HEK293 (cell line): Measurements from ENCODE around the gene PITPNM3.

ENCODE experiments used
- CTCF ChIA-PET: fragments of 350-600 bp; formaldehyde crosslinking; extraction: SDS; loops from one replicate; lab custom pipeline; 2021; ENCODE audit warnings: antibody characterized with exemption; lab: Yijun Ruan, JAX
- POLR2A ChIA-PET: fragments of 300-600 bp; formaldehyde crosslinking; extraction: SDS; loops from one replicate; lab custom pipeline; 2020; ENCODE audit warnings: antibody characterized with exemption, inconsistent platforms; lab: Yijun Ruan, JAX
- H3K27ac ChIP-seq: fragments of 200-500 bp; sonication (Bioruptor generic); 2 replicates; pipeline ENCODE4 v1.5.1; 2014; ENCODE audit warnings: low read depth, low read length, control low read depth, inconsistent platforms; ENCODE audit errors: extremely low read depth
- H3K36me3 ChIP-seq, 2 experiments: fragments of 200-500 bp in 1 of 2; sonication (Bioruptor generic) in 1 of 2; 1 replicate in 1 of 2; 2 replicates in 1 of 2; pipeline ENCODE4 v1.5.1; 2014 to 2017; ENCODE audit warnings: inconsistent platforms in 2 of 2, low read length in 2 of 2; ENCODE audit not compliant: control insufficient read depth in 2 of 2, insufficient read depth in 1 of 2
- H3K4me1 ChIP-seq: fragments of 200-500 bp; sonication (Bioruptor generic); 2 replicates; pipeline ENCODE4 v1.5.1; 2014; ENCODE audit warnings: mild to moderate bottlenecking, low read length, inconsistent platforms; ENCODE audit not compliant: control insufficient read depth, insufficient read depth
- H3K4me3 ChIP-seq: 2 replicates; pipeline ENCODE4 v1.5.1; 2011; ENCODE audit warnings: low read depth, mild to moderate bottlenecking, control low read depth, low read length, moderate library complexity
- H3K9me3 ChIP-seq: fragments of 200-500 bp; sonication (Bioruptor generic); 2 replicates; pipeline ENCODE4 v1.5.1; 2014; ENCODE audit warnings: low read depth, low read length, inconsistent platforms; ENCODE audit not compliant: control insufficient read depth, insufficient read depth
- BCL11B ChIP-seq: fragments of 450-650 bp; formaldehyde crosslinking; IDR thresholded peaks from 2 replicates; pipeline ENCODE4 v1.5.1; 2016; ENCODE audit warnings: low read depth, missing biosample characterization, missing genetic modification characterization
- GLI2 ChIP-seq: fragments of 450-650 bp; formaldehyde crosslinking; IDR thresholded peaks from 2 replicates; pipeline ENCODE4; 2017; ENCODE audit warnings: missing biosample characterization, missing genetic modification characterization, low read depth, borderline replicate concordance
- PRDM1 ChIP-seq: fragments of 450-650 bp; formaldehyde crosslinking; IDR thresholded peaks from 2 replicates; pipeline ENCODE4; 2016; ENCODE audit warnings: missing biosample characterization, missing genetic modification characterization
- SP3 ChIP-seq: fragments of 450-650 bp; formaldehyde crosslinking; IDR thresholded peaks from 2 replicates; pipeline ENCODE4 v1.5.1; 2016; ENCODE audit warnings: missing biosample characterization, missing genetic modification characterization
- WT1 ChIP-seq: fragments of 450-650 bp; formaldehyde crosslinking; IDR thresholded peaks from 2 replicates; pipeline ENCODE4 v1.5.1; 2016; ENCODE audit warnings: missing biosample characterization, missing genetic modification characterization
- ZBTB10 ChIP-seq: fragments of 450-650 bp; formaldehyde crosslinking; IDR thresholded peaks from 2 replicates; pipeline ENCODE4 v1.5.1; 2016; ENCODE audit warnings: missing biosample characterization, missing genetic modification characterization
- ZBTB21 ChIP-seq: fragments of 450-650 bp; formaldehyde crosslinking; IDR thresholded peaks from 2 replicates; pipeline ENCODE4 v1.5.1; 2017; ENCODE audit warnings: missing biosample characterization, missing genetic modification characterization
- ZFP3 ChIP-seq: fragments of 450-650 bp; formaldehyde crosslinking; IDR thresholded peaks from 2 replicates; pipeline ENCODE4 v1.5.1; 2016; ENCODE audit warnings: low read depth, missing biosample characterization, missing genetic modification characterization
- ZNF112 ChIP-seq: fragments of 450-650 bp; formaldehyde crosslinking; IDR thresholded peaks from 2 replicates; pipeline ENCODE4 v1.5.0; 2017; ENCODE audit warnings: missing biosample characterization, missing genetic modification characterization
- ZNF138 ChIP-seq: fragments of 450-650 bp; formaldehyde crosslinking; IDR thresholded peaks from 2 replicates; pipeline ENCODE4 v1.5.1; 2016; ENCODE audit warnings: missing biosample characterization, missing genetic modification characterization, borderline replicate concordance
- ZNF23 ChIP-seq: fragments of 450-650 bp; formaldehyde crosslinking; IDR thresholded peaks from 2 replicates; pipeline ENCODE4 v1.5.1; 2016; ENCODE audit warnings: missing biosample characterization, missing genetic modification characterization, borderline replicate concordance
- ZNF324 ChIP-seq: fragments of 450-650 bp; formaldehyde crosslinking; IDR thresholded peaks from 2 replicates; pipeline ENCODE4 v1.5.1; 2016; ENCODE audit warnings: missing biosample characterization, missing genetic modification characterization
- ZNF416 ChIP-seq: fragments of 450-650 bp; formaldehyde crosslinking; IDR thresholded peaks from 2 replicates; pipeline ENCODE4 v1.5.1; 2016; ENCODE audit warnings: missing biosample characterization, missing genetic modification characterization
- ZNF488 ChIP-seq: fragments of 450-650 bp; formaldehyde crosslinking; IDR thresholded peaks from 2 replicates; pipeline ENCODE4 v1.5.1; 2016; ENCODE audit warnings: missing biosample characterization, missing genetic modification characterization
- ZNF514 ChIP-seq: fragments of 450-650 bp; formaldehyde crosslinking; IDR thresholded peaks from 2 replicates; pipeline ENCODE4 v1.5.1; 2016; ENCODE audit warnings: missing biosample characterization, missing genetic modification characterization
- ZNF596 ChIP-seq: fragments of 450-650 bp; IDR thresholded peaks from 2 replicates; pipeline ENCODE4 v1.5.0; 2018; ENCODE audit warnings: missing biosample characterization, mild to moderate bottlenecking, missing genetic modification characterization, moderate library complexity
- ZNF610 ChIP-seq: fragments of 450-650 bp; formaldehyde crosslinking; IDR thresholded peaks from 2 replicates; pipeline ENCODE4 v1.5.1; 2016; ENCODE audit warnings: missing biosample characterization, missing genetic modification characterization, borderline replicate concordance
- ZNF692 ChIP-seq: fragments of 450-650 bp; formaldehyde crosslinking; IDR thresholded peaks from 2 replicates; pipeline ENCODE4 v1.5.1; 2016; ENCODE audit warnings: missing biosample characterization, missing genetic modification characterization
- ZNF777 ChIP-seq: fragments of 450-650 bp; formaldehyde crosslinking; IDR thresholded peaks from 2 replicates; pipeline ENCODE4 v1.5.1; 2017; ENCODE audit warnings: missing biosample characterization, missing genetic modification characterization, borderline replicate concordance

PITPNM3 gene

GRCh38 chr17:6467567-6467966, 88.8 kb downstream of the PITPNM3 start:
- CTCF ChIA-PET = no interaction called here
- no peak for TF ChIP-seq ZBTB10 (tag by site-specific recombination)
- no peak for TF ChIP-seq ZNF23 (tag by site-specific recombination)
- TF ChIP-seq SP3 (tag by site-specific recombination) = no peak
- TF ChIP-seq ZNF514 (tag by site-specific recombination) = no peak
- no peak for TF ChIP-seq ZNF596 (tag by site-specific recombination)
- peak; percentile 82 for TF ChIP-seq ZFP3
- TF ChIP-seq, all 188 proteins: peak for 1
- Histone ChIP-seq H3K4me1 (peaks cover 3% of the 10 kb centered on the region; the same call in 1 of the 2 replicates), H3K27ac (no peak overlapping the region), H3K9me3 (no peaks in the 10 kb centered on the region), H3K36me3 (no peaks in the 10 kb centered on the region), H3K4me3 (no peak overlapping the region)
- POLR2A ChIA-PET = no interaction called here

GRCh38 chr17:6465206-6466003, 91.0 kb downstream of the PITPNM3 start:
- Histone ChIP-seq H3K36me3 (no peaks in the 10 kb centered on the region), H3K4me3 (no peak overlapping the region), H3K9me3 (no peaks in the 10 kb centered on the region), H3K27ac (no peak overlapping the region)
- ChIA-PET POLR2A (interaction anchor here (0.7 kb wide), 1 partner anchor 18 kb away, joined by 3 read pairs; no protein-coding TSS in a partner anchor), CTCF (interaction anchor here (0.7 kb wide), 1 partner anchor 237 kb away, joined by 4 read pairs; no protein-coding TSS in a partner anchor)
- TF ChIP-seq PRDM1 (tag by site-specific recombination) (no peak), GLI2 (tag by site-specific recombination) (no peak), ZNF488 (tag by site-specific recombination) (no peak), ZNF777 (tag by site-specific recombination) (no peak), ZNF112 (tag by site-specific recombination) (no peak), ZNF692 (tag by site-specific recombination) (no peak), ZNF610 (tag by site-specific recombination) (no peak), ZNF324 (tag by site-specific recombination) (no peak), BCL11B (tag by site-specific recombination) (no peak), ZNF416 (tag by site-specific recombination) (no peak), ZBTB21 (tag by site-specific recombination) (no peak), WT1 (tag by site-specific recombination) (no peak), ZNF138 (tag by site-specific recombination) (no peak)
- TF ChIP-seq, all 188 proteins: peak for 0
- H3K4me1 ChIP-seq = no peaks in the 10 kb centered on the region
